IPS-18c (cell line): ENCODE measurements around the gene VSTM5.

Experiments used
- H3K4me3 ChIP-seq: 2 replicates; pipeline ENCODE4 v1.7.0; 2013; ENCODE audit warnings: low read depth, mild to moderate bottlenecking, low read length, moderate library complexity; ENCODE audit not compliant: insufficient read depth
- H3K9me3 ChIP-seq: one replicate; pipeline ENCODE4 v1.6.1; 2013; ENCODE audit warnings: mild to moderate bottlenecking, low read length, moderate library complexity; ENCODE audit not compliant: control insufficient read depth, insufficient read depth

The VSTM5 gene

GRCh38 chr11:93773045-93773477 lies 77.4 kb downstream of the VSTM5 start:
- H3K9me3 ChIP-seq: no peaks in the 10 kb centered on the region
- H3K4me3 ChIP-seq: no peak overlapping the region

DNA sequence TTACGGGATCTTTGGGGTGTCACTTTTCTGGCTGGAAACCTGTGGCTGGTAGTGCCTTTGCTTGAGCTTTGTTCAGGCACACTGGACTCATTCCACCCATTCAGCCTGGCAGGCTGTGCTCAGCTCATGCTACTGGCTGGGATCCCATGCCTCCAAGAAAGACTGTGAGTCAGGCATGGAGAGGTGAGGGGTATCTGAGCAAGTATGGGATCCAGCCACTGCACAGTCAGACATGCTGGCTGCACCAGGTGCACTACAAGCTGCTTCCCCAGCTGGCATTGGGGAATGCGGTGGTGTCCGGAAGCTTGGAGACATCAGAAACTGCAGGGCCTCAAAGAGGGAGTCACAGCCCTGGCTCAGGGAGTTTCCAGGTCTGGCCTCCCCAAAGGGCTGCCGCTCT lies 78.3 kb downstream of the VSTM5 start:
- Histone ChIP-seq H3K4me3 (no peak overlapping the region), H3K9me3 (no peaks in the 10 kb centered on the region)

GRCh38 chr11:93770160-93770559 lies 80.3 kb downstream of the VSTM5 start:
- H3K4me3 ChIP-seq: no peak overlapping the region
- no peaks in the 10 kb centered on the region for H3K9me3 ChIP-seq
